HEK293 (cell line): ENCODE measurements around the gene CYP4F2.

ENCODE experiments used
- CTCF ChIA-PET: fragments of 350-600 bp; formaldehyde crosslinking; extraction: SDS; loops from one replicate; lab custom pipeline; 2021; ENCODE audit warnings: antibody characterized with exemption; lab: Yijun Ruan, JAX
- POLR2A ChIA-PET: fragments of 300-600 bp; formaldehyde crosslinking; extraction: SDS; loops from one replicate; lab custom pipeline; 2020; ENCODE audit warnings: antibody characterized with exemption, inconsistent platforms; lab: Yijun Ruan, JAX
- H3K27ac ChIP-seq: fragments of 200-500 bp; sonication (Bioruptor generic); 2 replicates; pipeline ENCODE4 v1.5.1; 2014; ENCODE audit warnings: low read depth, low read length, control low read depth, inconsistent platforms; ENCODE audit errors: extremely low read depth
- H3K36me3 ChIP-seq, 2 experiments: fragments of 200-500 bp in 1 of 2; sonication (Bioruptor generic) in 1 of 2; 1 replicate in 1 of 2; 2 replicates in 1 of 2; pipeline ENCODE4 v1.5.1; 2014 to 2017; ENCODE audit warnings: inconsistent platforms in 2 of 2, low read length in 2 of 2; ENCODE audit not compliant: control insufficient read depth in 2 of 2, insufficient read depth in 1 of 2
- H3K4me1 ChIP-seq: fragments of 200-500 bp; sonication (Bioruptor generic); 2 replicates; pipeline ENCODE4 v1.5.1; 2014; ENCODE audit warnings: mild to moderate bottlenecking, low read length, inconsistent platforms; ENCODE audit not compliant: control insufficient read depth, insufficient read depth
- H3K4me3 ChIP-seq: 2 replicates; pipeline ENCODE4 v1.5.1; 2011; ENCODE audit warnings: low read depth, mild to moderate bottlenecking, control low read depth, low read length, moderate library complexity
- H3K9me3 ChIP-seq: fragments of 200-500 bp; sonication (Bioruptor generic); 2 replicates; pipeline ENCODE4 v1.5.1; 2014; ENCODE audit warnings: low read depth, low read length, inconsistent platforms; ENCODE audit not compliant: control insufficient read depth, insufficient read depth
- FEZF1 ChIP-seq: fragments of 450-650 bp; formaldehyde crosslinking; IDR thresholded peaks from 2 replicates; pipeline ENCODE4 v1.5.1; 2016; ENCODE audit warnings: missing biosample characterization, missing genetic modification characterization
- GLIS1 ChIP-seq: fragments of 450-650 bp; formaldehyde crosslinking; IDR thresholded peaks from 2 replicates; pipeline ENCODE4 v1.5.1; 2016; ENCODE audit warnings: missing biosample characterization, missing genetic modification characterization
- IKZF3 ChIP-seq: fragments of 450-650 bp; IDR thresholded peaks from 2 replicates; pipeline ENCODE4 v1.5.0; 2018; ENCODE audit warnings: missing biosample characterization, mild to moderate bottlenecking, missing genetic modification characterization, moderate library complexity
- OVOL3 ChIP-seq: fragments of 450-650 bp; formaldehyde crosslinking; IDR thresholded peaks from 2 replicates; pipeline ENCODE4 v1.5.1; 2016; ENCODE audit warnings: missing biosample characterization, missing genetic modification characterization
- SP2 ChIP-seq: fragments of 450-650 bp; formaldehyde crosslinking; IDR thresholded peaks from 2 replicates; pipeline ENCODE4 v1.5.1; 2016; ENCODE audit warnings: missing biosample characterization, missing genetic modification characterization
- SP3 ChIP-seq: fragments of 450-650 bp; formaldehyde crosslinking; IDR thresholded peaks from 2 replicates; pipeline ENCODE4 v1.5.1; 2016; ENCODE audit warnings: missing biosample characterization, missing genetic modification characterization
- TCF7L2 ChIP-seq: IDR thresholded peaks from 2 replicates; pipeline ENCODE4 v1.6.1; 2011; ENCODE audit warnings: low read depth, mild to moderate bottlenecking, inconsistent platforms, low read length, moderate library complexity, borderline replicate concordance
- ZBTB10 ChIP-seq: fragments of 450-650 bp; formaldehyde crosslinking; IDR thresholded peaks from 2 replicates; pipeline ENCODE4 v1.5.1; 2016; ENCODE audit warnings: missing biosample characterization, missing genetic modification characterization
- ZBTB6 ChIP-seq: fragments of 450-650 bp; formaldehyde crosslinking; IDR thresholded peaks from 2 replicates; pipeline ENCODE4 v1.5.1; 2017; ENCODE audit warnings: missing biosample characterization, missing genetic modification characterization
- ZNF174 ChIP-seq: fragments of 450-650 bp; formaldehyde crosslinking; IDR thresholded peaks from 2 replicates; pipeline ENCODE4 v1.5.0; 2017; ENCODE audit warnings: missing biosample characterization, mild to moderate bottlenecking, missing genetic modification characterization
- ZNF19 ChIP-seq: fragments of 450-650 bp; formaldehyde crosslinking; IDR thresholded peaks from 2 replicates; pipeline ENCODE4; 2016; ENCODE audit warnings: missing biosample characterization, missing genetic modification characterization, low read depth
- ZNF26 ChIP-seq: fragments of 450-650 bp; formaldehyde crosslinking; IDR thresholded peaks from 2 replicates; pipeline ENCODE4 v1.5.1; 2016; ENCODE audit warnings: missing biosample characterization, missing genetic modification characterization
- ZNF404 ChIP-seq: fragments of 450-650 bp; formaldehyde crosslinking; IDR thresholded peaks from 2 replicates; pipeline ENCODE4 v1.5.1; 2017; ENCODE audit warnings: missing biosample characterization, missing genetic modification characterization
- ZNF416 ChIP-seq: fragments of 450-650 bp; formaldehyde crosslinking; IDR thresholded peaks from 2 replicates; pipeline ENCODE4 v1.5.1; 2016; ENCODE audit warnings: missing biosample characterization, missing genetic modification characterization
- ZNF426 ChIP-seq: fragments of 450-650 bp; formaldehyde crosslinking; IDR thresholded peaks from 2 replicates; pipeline ENCODE4 v1.5.1; 2017; ENCODE audit warnings: missing biosample characterization, missing genetic modification characterization, mild to moderate bottlenecking, inconsistent platforms, moderate library complexity
- ZNF48 ChIP-seq: fragments of 450-650 bp; formaldehyde crosslinking; IDR thresholded peaks from 2 replicates; pipeline ENCODE4 v1.5.1; 2016; ENCODE audit warnings: missing biosample characterization, missing genetic modification characterization
- ZNF513 ChIP-seq: fragments of 450-650 bp; IDR thresholded peaks from 2 replicates; pipeline ENCODE4 v1.5.1; 2018; ENCODE audit warnings: missing biosample characterization, missing genetic modification characterization
- ZNF560 ChIP-seq: fragments of 450-650 bp; formaldehyde crosslinking; IDR thresholded peaks from 2 replicates; pipeline ENCODE4 v1.5.1; 2017; ENCODE audit warnings: missing biosample characterization, missing genetic modification characterization, borderline replicate concordance
- ZNF629 ChIP-seq: fragments of 450-650 bp; formaldehyde crosslinking; IDR thresholded peaks from 2 replicates; pipeline ENCODE4 v1.5.1; 2017; ENCODE audit warnings: missing biosample characterization, missing genetic modification characterization
- ZNF645 ChIP-seq: fragments of 450-650 bp; formaldehyde crosslinking; IDR thresholded peaks from 2 replicates; pipeline ENCODE4; 2016; ENCODE audit warnings: missing biosample characterization, missing genetic modification characterization
- ZNF654 ChIP-seq: fragments of 450-650 bp; formaldehyde crosslinking; IDR thresholded peaks from 2 replicates; pipeline ENCODE4 v1.5.1; 2016; ENCODE audit warnings: low read depth, missing biosample characterization, missing genetic modification characterization
- ZNF692 ChIP-seq: fragments of 450-650 bp; formaldehyde crosslinking; IDR thresholded peaks from 2 replicates; pipeline ENCODE4 v1.5.1; 2016; ENCODE audit warnings: missing biosample characterization, missing genetic modification characterization
- ZNF776 ChIP-seq: fragments of 450-650 bp; formaldehyde crosslinking; IDR thresholded peaks from 2 replicates; pipeline ENCODE4 v1.5.0; 2017; ENCODE audit warnings: missing biosample characterization, missing genetic modification characterization, borderline replicate concordance
- ZNF777 ChIP-seq: fragments of 450-650 bp; formaldehyde crosslinking; IDR thresholded peaks from 2 replicates; pipeline ENCODE4 v1.5.1; 2017; ENCODE audit warnings: missing biosample characterization, missing genetic modification characterization, borderline replicate concordance
- ZNF843 ChIP-seq: fragments of 450-650 bp; formaldehyde crosslinking; IDR thresholded peaks from 2 replicates; pipeline ENCODE4 v1.5.1; 2016; ENCODE audit warnings: missing biosample characterization, missing genetic modification characterization
- ZSCAN5A ChIP-seq: fragments of 450-650 bp; formaldehyde crosslinking; IDR thresholded peaks from 2 replicates; pipeline ENCODE4 v1.5.1; 2016; ENCODE audit warnings: missing biosample characterization, missing genetic modification characterization

Gene CYP4F2

GRCh38 chr19:15836330-15837220 lies 61.3 kb downstream of the CYP4F2 start:
- peak overlapping the region; percentile 87 for H3K27ac ChIP-seq
- H3K4me1 ChIP-seq = no peaks in the 10 kb centered on the region
- no peak for TF ChIP-seq ZNF560 (tag by site-specific recombination)
- no peak; the same call in 1 of the 2 replicates for TF ChIP-seq GLIS1 (tag by site-specific recombination)
- TF ChIP-seq ZNF19 (tag by site-specific recombination) = no peak
- peak; percentile 88 for TF ChIP-seq SP2 (tag by site-specific recombination)
- no peak for TF ChIP-seq TCF7L2
- no peak for TF ChIP-seq ZNF404 (tag by site-specific recombination)
- TF ChIP-seq ZNF692 (tag by site-specific recombination) = no peak
- no peak for TF ChIP-seq ZBTB6 (tag by site-specific recombination)
- no peak for TF ChIP-seq ZNF513
- TF ChIP-seq ZNF843 (tag by site-specific recombination) = no peak
- TF ChIP-seq SP3 (tag by site-specific recombination) = peak; percentile 75
- peak; percentile 22; the same call in 1 of the 2 replicates for TF ChIP-seq ZNF629 (tag by site-specific recombination)
- no peak for TF ChIP-seq FEZF1 (tag by site-specific recombination)
- no peak for TF ChIP-seq ZNF777 (tag by site-specific recombination)
- no peak for TF ChIP-seq ZNF645 (tag by site-specific recombination)
- TF ChIP-seq ZNF416 (tag by site-specific recombination) = no peak
- TF ChIP-seq ZBTB10 (tag by site-specific recombination) = peak; percentile 58
- TF ChIP-seq ZNF174 = no peak
- TF ChIP-seq ZNF776 = no peak
- TF ChIP-seq OVOL3 = no peak
- no peak for TF ChIP-seq ZNF426 (tag by site-specific recombination)
- no peak for TF ChIP-seq ZNF48
- TF ChIP-seq ZNF26 (tag by site-specific recombination) = no peak
- no peak for TF ChIP-seq ZNF654 (tag by site-specific recombination)
- TF ChIP-seq IKZF3 (tag by site-specific recombination) = no peak
- no peak for TF ChIP-seq ZSCAN5A

More at GRCh38 chr19:15836330-15837220, 61.3 kb downstream of the CYP4F2 start:
- POLR2A ChIA-PET = interaction anchor here (0.5 to 0.9 kb wide), 5 partner anchors 10 to 642 kb away, joined by 3 to 5 read pairs (median 3); partner anchors contain the start of gene TPM4
- Histone ChIP-seq H3K36me3 (no peaks in the 10 kb centered on the region), H3K9me3 (no peaks in the 10 kb centered on the region), H3K4me3 (peak overlapping the region; percentile 73)
- CTCF ChIA-PET = interaction anchor here (0.5 to 1.0 kb wide), 2 partner anchors 76 to 349 kb away, joined by 3 to 4 read pairs; partner anchors contain the start of gene FAM32A
